ENCODE data around the gene BAIAP2L1. TPM values are rescaled to one million over a fixed set of nuclear protein-coding genes. Genes with fewer than 3 reads are reported as not detected.

The BAIAP2L1 gene
- total and polyA plus RNA-seq, 2 of the 8 experiments (the other 6 are each of a cell fraction or from before 2014, with no cell fraction given), result 19.2 to 42.9 TPM

DNA sequence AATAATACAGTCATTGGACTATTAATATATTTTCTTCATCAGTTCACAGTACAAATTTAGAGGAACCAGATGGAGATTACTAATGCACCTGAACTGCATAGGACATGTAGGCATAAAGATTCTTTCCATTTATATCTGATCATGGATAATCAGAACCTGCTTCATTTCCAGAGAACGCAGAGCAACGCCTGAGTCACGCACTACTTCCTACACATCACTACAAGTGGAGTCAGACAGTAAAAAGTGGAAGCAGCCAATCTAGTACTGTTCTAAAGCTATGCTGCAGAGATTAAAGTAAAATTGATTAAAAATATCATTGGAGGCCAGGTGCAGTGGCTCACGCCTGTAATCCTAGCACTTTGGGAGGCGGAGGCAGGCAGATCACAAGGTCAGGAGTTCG lies 76.1 kb downstream of the BAIAP2L1 start:
- ChIA-PET POLR2A (ENCODE audit: partially characterized antibody) (no interaction called here), CTCF (ENCODE audit: partially characterized antibody) (interaction anchor here (0.8 to 6.9 kb wide), 3 partner anchors 15 to 77 kb away, joined by 3 to 48 read pairs (median 3); partner anchors contain the start of gene BAIAP2L1)
- Histone ChIP-seq H4K20me1 (replicated peaks in 1 of 2; ENCODE audit: control insufficient read depth in 1 of 2, insufficient read depth in 2 of 2, low read length in 2 of 2) (peaks cover 4 to 6% of the 10 kb centered on the region in 2 experiments), H3K4me1 (replicated peaks in 1 of 4; ENCODE audit: control insufficient read depth in 3 of 4, insufficient read depth in 4 of 4, low read length in 3 of 4) (peaks cover 4 to 17% (median 10%) of the 10 kb centered on the region in 4 experiments), H2BK15ac (ENCODE audit: low read length) (no peak overlapping the region), H3K4me3 (ENCODE audit: extremely low read depth in 1 of 4, insufficient read depth in 2 of 4, low read depth in 3 of 4, low read length in 4 of 4) (no peak overlapping the region), H3K36me3 (ENCODE audit: control insufficient read depth in 2 of 4, insufficient read depth in 4 of 4, low read length in 3 of 4) (no peaks in the 10 kb centered on the region), H2BK20ac (ENCODE audit: low read length) (no peak overlapping the region), H3K56ac (replicated peaks; ENCODE audit: insufficient read length, low read depth, low read length) (no peak overlapping the region), H2BK12ac (ENCODE audit: low read depth, low read length) (no peak overlapping the region), H4K91ac (replicated peaks; ENCODE audit: insufficient read length, low read length) (no peak overlapping the region), H3K27ac (ENCODE audit: low read depth, low read length) (no peak overlapping the region), H4K8ac (ENCODE audit: extremely low read depth, insufficient read depth, low read length) (no peak overlapping the region), H3K23me2 (ENCODE audit: low read depth, low read length) (no peaks in the 10 kb centered on the region), H3K4me2 (ENCODE audit: insufficient read depth in 1 of 2, low read depth in 2 of 2, low read length in 2 of 2) (no peak overlapping the region; a peak in 1 of 4 replicates), H3K79me1 (ENCODE audit: low read depth, low read length) (peaks cover 3% of the 10 kb centered on the region), H2BK5ac (ENCODE audit: low read depth, low read length) (no peak overlapping the region), H3K18ac (ENCODE audit: extremely low read depth, low read length) (no peak overlapping the region), H2AK5ac (ENCODE audit: low read depth, low read length) (no peak overlapping the region), H2AFZ (ENCODE audit: low read length) (no peak overlapping the region), H4K5ac (ENCODE audit: insufficient read length, low read depth, low read length) (no peak overlapping the region), H3K14ac (ENCODE audit: insufficient read length) (no peak overlapping the region), H3K9me3 (ENCODE audit: insufficient read depth in 2 of 2, low read depth in 1 of 2, low read length in 1 of 2) (no peaks in the 10 kb centered on the region), H3K27me3 (replicated peaks in 1 of 4; ENCODE audit: control insufficient read depth in 3 of 4, extremely low read depth in 1 of 4, insufficient read depth in 3 of 4, low read length in 3 of 4) (no peaks in the 10 kb centered on the region), H3K4ac (replicated peaks; ENCODE audit: insufficient read length, low read depth, low read length) (no peak overlapping the region), H2BK120ac (replicated peaks; ENCODE audit: low read depth, low read length) (no peak overlapping the region), H3K23ac (ENCODE audit: insufficient read length) (no peak overlapping the region), H3K79me2 (ENCODE audit: control insufficient read depth in 1 of 2, insufficient read depth in 2 of 2, low read length in 2 of 2) (peaks cover 0 to 56% of the 10 kb centered on the region in 2 experiments; a peak in 2 of 4 replicates), H3K9ac (replicated peaks in 1 of 4; ENCODE audit: extremely low read depth in 1 of 4, low read depth in 3 of 4, low read length in 3 of 4) (no peak overlapping the region)
- TF ChIP-seq NANOG (IDR thresholded peaks at IDR 0.05; ENCODE audit: insufficient read depth, low read depth, low read length, poor library complexity, severe bottlenecking) (no peak), YY1 (IDR thresholded peaks at IDR 0.05; ENCODE audit: low read depth, low read length) (no peak), SAP30 (IDR thresholded peaks at IDR 0.05; ENCODE audit: insufficient read depth, insufficient replicate concordance, low read length) (no peak), CHD2 (IDR thresholded peaks at IDR 0.05; ENCODE audit: low read length) (no peak), CTBP2 (IDR thresholded peaks at IDR 0.05; ENCODE audit: borderline replicate concordance, insufficient read depth, insufficient read length, low read length) (no peak), PHF8 (conservative IDR thresholded peaks at IDR 0.05; ENCODE audit: low read depth, low read length) (no peak), RXRA (IDR thresholded peaks at IDR 0.05; ENCODE audit: insufficient read depth, low read depth, low read length) (no peak), CHD1 (IDR thresholded peaks at IDR 0.05; ENCODE audit: low read depth, low read length) (no peak), SP1 (IDR thresholded peaks at IDR 0.05; ENCODE audit: low read depth, low read length) (no peak)
- TF ChIP-seq, protein P1, sequence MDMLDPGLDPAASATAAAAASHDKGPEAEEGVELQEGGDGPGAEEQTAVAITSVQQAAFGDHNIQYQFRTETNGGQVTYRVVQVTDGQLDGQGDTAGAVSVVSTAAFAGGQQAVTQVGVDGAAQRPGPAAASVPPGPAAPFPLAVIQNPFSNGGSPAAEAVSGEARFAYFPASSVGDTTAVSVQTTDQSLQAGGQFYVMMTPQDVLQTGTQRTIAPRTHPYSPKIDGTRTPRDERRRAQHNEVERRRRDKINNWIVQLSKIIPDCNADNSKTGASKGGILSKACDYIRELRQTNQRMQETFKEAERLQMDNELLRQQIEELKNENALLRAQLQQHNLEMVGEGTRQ (IDR thresholded peaks at IDR 0.05; ENCODE audit: low read length), result no peak
- TF ChIP-seq, protein P2, sequence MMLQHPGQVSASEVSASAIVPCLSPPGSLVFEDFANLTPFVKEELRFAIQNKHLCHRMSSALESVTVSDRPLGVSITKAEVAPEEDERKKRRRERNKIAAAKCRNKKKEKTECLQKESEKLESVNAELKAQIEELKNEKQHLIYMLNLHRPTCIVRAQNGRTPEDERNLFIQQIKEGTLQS (IDR thresholded peaks at IDR 0.05; ENCODE audit: insufficient read depth, low read depth, low read length), result no peak
- TF ChIP-seq, protein P3, sequence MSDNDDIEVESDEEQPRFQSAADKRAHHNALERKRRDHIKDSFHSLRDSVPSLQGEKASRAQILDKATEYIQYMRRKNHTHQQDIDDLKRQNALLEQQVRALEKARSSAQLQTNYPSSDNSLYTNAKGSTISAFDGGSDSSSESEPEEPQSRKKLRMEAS (IDR thresholded peaks at IDR 0.05), result no peak
- DNase-seq (ENCODE audit: low read depth in 1 of 2, low spot score in 2 of 2) (no peak), FAIRE-seq (no peak)
- 92% methylated on average over 6 of the region's 6 CpGs; no CpG with 5 or more reads in 1 of the 2 experiments for WGBS, 2 experiments (ENCODE audit: extremely low coverage in 1 of 2, insufficient coverage in 1 of 2, insufficient read length in 1 of 2, insufficient replicate concordance in 2 of 2, low coverage in 1 of 2, low lambda C conversion rate in 2 of 2, missing lambda C conversion rate in 1 of 2)
